Cardiac fibroblast (primary cell): ENCODE data around the gene ABCG1.
A peak's percentile ranks its signal among the peaks of the same experiment; 100 is the strongest.

Source experiments
- DNase-seq, 2 donors: peaks; one replicate each; pipeline versions ENCODE4 v3.0.0 to v3.0.0-alpha.2; 2010; ENCODE audit warnings: low read depth in 2 of 2
- H3K4me3 ChIP-seq, 2 donors: replicated peaks in 1 of 2; 1 replicate in 1 of 2; 2 replicates in 1 of 2; pipeline ENCODE4 v1.5.1; 2011; ENCODE audit warnings: low read depth in 2 of 2, low read length in 2 of 2, mild to moderate bottlenecking in 2 of 2, moderate library complexity in 1 of 2
- TF ChIP-seq, protein P1 (sequence below): IDR thresholded peaks from one replicate; pipeline ENCODE4 v1.5.1; 2011; ENCODE audit warnings: low read depth, mild to moderate bottlenecking, low read length, inconsistent platforms

Gene ABCG1

DNA sequence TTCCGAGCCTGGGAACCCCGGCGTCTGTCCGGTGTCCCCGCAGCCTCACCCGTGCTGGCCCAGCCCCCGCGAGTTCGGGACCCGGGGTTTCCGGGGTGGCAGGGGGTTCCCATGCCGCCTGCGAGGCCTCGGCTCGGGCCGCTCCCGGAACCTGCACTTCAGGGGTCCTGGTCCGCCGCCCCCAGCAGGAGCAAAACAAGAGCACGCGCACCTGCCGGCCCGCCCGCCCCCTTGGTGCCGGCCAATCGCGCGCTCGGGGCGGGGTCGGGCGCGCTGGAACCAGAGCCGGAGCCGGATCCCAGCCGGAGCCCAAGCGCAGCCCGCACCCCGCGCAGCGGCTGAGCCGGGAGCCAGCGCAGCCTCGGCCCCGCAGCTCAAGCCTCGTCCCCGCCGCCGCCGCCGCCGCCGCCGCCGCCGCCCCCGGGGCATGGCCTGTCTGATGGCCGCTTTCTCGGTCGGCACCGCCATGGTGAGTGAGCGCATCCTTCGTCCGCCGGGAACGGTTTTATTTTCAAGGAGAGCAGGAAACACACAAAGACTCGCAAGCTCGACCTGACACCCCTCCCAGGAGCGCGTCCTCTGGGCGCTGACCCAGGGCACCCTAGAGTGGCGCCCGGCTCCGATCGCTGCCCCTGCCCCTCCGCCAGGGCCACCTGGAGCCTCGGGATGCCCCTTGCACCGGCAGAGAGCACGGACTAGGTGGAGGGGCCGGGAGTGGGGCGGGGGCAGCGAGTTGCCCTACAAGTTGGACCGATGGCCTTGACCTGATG, at the start of gene ABCG1:
TSS of gene ABCG1 (plus strand) at position 305 of the 770 bp plus-strand sequence. CDS start at position 428, 123 bp downstream.
- H3K4me3 ChIP-seq = peak within 1 kb of the TSS; percentile 51 to 61
- peak; percentile 27 to 29 for DNase-seq

DNA sequence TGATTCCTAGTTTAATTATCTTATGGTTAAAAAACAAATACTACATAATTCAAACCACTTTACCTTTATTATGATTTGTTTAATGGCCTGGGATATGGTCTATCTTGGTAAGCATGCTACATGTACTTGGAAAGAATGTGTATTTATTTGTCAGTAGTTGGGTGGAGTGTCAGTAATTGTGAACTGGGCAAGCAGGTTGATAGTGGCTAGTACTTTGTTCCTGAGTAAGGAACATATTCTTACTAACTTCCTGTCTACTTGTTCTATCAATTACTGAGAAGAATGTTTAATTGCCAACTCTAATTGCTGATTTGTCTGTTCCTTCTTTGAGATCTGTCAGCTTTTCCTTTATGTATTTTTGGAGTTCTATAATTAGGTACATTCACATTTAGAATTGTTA, 49.2 kb upstream of the ABCG1 start:
- DNase-seq = no peak
- TF ChIP-seq, protein P1, sequence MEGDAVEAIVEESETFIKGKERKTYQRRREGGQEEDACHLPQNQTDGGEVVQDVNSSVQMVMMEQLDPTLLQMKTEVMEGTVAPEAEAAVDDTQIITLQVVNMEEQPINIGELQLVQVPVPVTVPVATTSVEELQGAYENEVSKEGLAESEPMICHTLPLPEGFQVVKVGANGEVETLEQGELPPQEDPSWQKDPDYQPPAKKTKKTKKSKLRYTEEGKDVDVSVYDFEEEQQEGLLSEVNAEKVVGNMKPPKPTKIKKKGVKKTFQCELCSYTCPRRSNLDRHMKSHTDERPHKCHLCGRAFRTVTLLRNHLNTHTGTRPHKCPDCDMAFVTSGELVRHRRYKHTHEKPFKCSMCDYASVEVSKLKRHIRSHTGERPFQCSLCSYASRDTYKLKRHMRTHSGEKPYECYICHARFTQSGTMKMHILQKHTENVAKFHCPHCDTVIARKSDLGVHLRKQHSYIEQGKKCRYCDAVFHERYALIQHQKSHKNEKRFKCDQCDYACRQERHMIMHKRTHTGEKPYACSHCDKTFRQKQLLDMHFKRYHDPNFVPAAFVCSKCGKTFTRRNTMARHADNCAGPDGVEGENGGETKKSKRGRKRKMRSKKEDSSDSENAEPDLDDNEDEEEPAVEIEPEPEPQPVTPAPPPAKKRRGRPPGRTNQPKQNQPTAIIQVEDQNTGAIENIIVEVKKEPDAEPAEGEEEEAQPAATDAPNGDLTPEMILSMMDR = no peak
- no peak overlapping the region for H3K4me3 ChIP-seq

More for the DNA sequence above, at the start of gene ABCG1:
- TF ChIP-seq, protein P1 = no peak

DNA sequence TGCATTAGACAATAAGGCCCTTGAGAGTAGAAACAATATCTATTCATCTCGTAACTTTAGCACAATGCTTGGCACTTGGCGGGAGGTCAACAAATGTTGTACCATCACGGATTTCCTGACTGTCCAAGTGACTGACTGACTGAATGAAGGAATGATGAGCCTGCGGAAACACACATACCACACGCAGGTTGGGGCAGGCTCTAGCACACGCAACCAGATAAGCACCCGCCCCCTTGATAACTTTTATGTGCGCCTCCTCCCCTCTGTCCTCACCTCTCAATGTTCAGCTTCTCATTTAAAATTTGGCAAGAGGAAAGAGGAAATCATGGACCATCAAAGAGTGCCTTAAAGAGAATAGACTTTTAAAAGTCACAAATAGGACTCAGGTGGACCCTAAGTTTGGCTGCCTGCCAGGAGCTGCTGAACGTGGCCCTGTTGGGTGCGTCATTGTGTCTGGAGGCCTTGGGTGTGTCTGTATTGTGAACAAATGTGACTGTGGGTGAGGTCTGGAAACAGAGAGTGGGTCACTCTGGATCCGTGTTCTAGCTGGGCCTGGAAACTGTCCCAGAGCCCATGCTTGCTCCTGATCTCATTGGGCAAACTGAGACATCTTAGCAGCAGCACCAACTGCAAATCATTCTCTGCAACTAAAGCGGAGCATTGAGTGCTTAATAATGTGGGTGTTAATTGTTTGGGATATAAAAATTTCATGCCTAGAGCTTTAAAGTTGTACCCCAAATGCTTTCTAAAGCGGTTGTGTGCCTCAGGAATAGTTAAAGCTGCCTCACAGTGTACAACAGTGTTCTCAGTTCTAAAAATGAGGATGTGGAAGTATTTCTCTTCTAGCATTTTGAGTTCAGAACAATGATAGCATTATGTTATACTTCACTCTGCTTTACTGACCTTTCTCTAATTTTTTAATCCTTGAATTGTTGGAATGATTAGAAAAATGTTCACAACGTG, 47.6 kb upstream of the ABCG1 start:
- H3K4me3 ChIP-seq = no peak overlapping the region
- TF ChIP-seq, protein P1 = no peak
- peak in 1 of 2 donors; percentile 37 for DNase-seq

DNA sequence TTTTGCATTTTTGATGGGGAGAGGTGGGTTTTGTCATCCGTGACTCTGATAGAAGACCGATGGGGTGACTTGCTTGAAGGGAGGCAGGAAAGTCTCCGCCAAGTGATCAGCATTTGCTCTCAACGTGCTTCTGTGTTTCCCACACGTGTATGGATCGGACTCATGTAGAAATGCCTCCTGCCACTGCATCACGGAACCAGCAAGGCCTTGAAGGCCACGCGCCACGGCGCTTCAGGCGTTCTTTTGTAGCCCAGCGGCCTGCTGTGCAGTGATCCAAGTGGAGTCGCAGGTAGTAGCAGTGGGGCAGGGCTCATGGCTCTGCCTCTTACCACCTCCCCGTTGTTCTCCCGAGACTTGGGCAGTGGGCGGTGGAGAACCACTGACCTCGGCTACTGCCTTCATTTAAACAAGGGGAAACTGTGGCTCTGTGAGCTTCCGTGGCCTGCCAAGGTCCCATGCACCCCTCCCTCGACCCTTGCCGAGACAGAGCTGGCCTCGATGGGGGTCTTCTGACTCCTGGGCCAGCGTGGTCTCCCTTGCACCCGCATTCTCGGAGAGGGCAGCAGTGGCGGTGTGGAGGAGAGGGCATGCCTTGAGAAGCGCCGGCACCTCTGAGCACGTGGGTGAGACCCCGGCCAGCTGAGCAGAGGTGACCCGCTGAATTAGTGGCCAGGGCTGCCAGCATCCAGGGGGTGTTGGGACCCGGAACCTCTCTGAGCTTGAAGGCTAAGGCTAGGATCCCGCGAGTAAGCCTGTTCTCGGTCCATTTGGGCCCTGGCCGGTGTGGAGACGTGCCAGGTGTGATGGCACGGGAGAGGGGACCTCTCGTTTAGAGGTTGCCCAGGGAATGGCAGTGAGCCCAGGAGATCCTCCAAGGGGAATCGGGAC, 46.1 kb upstream of the ABCG1 start:
- DNase-seq = no peak
- H3K4me3 ChIP-seq = no peak overlapping the region
- TF ChIP-seq, protein P1 = no peak

DNA sequence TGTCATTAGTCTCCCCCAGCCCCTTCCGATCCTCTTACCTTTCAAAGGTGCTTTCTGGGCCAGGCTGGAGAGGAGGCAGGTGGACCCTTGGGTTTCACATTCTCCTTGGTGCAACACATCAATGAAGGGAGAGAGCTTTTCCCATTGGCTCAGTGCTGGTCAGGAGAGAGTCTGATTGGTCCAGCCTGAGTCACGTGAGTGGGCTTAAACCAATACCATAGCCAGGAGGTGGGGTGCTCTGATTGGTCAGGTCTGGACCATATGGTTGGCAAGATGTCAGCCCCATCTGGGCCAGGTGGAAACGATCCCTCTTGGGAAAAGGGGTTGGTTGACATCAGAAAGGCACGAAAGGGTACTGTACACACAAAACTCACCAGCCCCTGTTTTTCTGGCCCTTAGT, 44.8 kb upstream of the ABCG1 start:
- TF ChIP-seq, protein P1 = no peak
- H3K4me3 ChIP-seq = no peak overlapping the region
- DNase-seq = no peak

DNA sequence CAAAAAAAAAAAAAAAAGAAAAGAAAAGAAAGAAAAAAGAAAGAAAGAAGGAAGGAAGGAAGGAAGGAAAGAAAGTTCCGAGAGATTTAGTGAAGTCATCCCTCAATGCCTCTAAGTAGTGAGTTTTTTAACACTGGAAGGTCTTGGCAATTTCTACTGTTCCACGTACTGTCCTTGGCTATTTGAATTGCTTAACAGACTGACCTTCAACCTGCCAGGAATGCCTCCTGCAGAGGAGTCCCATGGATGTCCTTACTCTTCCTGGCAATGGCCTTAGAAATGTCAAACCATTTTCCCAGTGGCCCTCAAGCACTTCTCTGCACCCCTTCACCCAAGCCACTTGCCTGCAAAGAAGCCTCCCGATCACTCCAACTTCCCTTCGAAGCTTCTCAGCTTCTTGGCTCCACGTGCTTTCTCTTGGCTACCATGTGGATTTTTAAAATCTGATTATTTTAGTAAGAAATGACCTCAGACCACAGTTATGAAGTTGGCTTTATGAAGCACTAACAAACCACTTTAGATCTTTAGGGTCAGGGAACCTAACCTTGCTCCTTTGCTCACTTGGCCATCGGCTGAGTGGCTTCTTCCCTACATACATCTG, 43.7 kb upstream of the ABCG1 start:
- H3K4me3 ChIP-seq = no peak overlapping the region
- TF ChIP-seq, protein P1 = no peak
- DNase-seq = peak in 1 of 2 donors; percentile 12
